NT2/D1 (cell line): Measurements from ENCODE around the gene LCOR.

Source experiments
- DNase-seq: peaks from one replicate; pipeline ENCODE4 v3.0.0-alpha.2; 2011; ENCODE audit warnings: low read depth, low spot score
- H3K27me3 ChIP-seq: 2 replicates; pipeline ENCODE4 v1.6.0; 2011; ENCODE audit warnings: mild to moderate bottlenecking; ENCODE audit not compliant: insufficient read length, insufficient read depth
- H3K36me3 ChIP-seq: 2 replicates; pipeline ENCODE4 v1.6.1; 2011; ENCODE audit warnings: mild to moderate bottlenecking, low read length, mixed read lengths; ENCODE audit not compliant: insufficient read depth, insufficient read length
- H3K4me1 ChIP-seq: 2 replicates; pipeline ENCODE4 v1.5.1; 2011; ENCODE audit not compliant: insufficient read depth, insufficient read length
- H3K4me3 ChIP-seq: 2 replicates; pipeline ENCODE4 v1.5.1; 2011; ENCODE audit warnings: low read depth; ENCODE audit not compliant: insufficient read length
- H3K9ac ChIP-seq: 2 replicates; pipeline ENCODE4 v1.6.0; 2011; ENCODE audit warnings: low read depth; ENCODE audit not compliant: insufficient read length
- H3K9me3 ChIP-seq: 2 replicates; pipeline ENCODE4 v1.5.1; 2011; ENCODE audit warnings: mild to moderate bottlenecking, low read length; ENCODE audit not compliant: insufficient read depth
- SUZ12 ChIP-seq: IDR thresholded peaks from 2 replicates; pipeline ENCODE4 v1.6.1; 2011; ENCODE audit not compliant: insufficient read length, insufficient read depth; ENCODE audit errors: extremely low read depth
- YY1 ChIP-seq: IDR thresholded peaks from 2 replicates; pipeline ENCODE4 v1.6.1; 2011; ENCODE audit not compliant: insufficient read length, insufficient read depth
- ZNF274 ChIP-seq: IDR thresholded peaks from 2 replicates; pipeline ENCODE4 v1.6.1; 2011; ENCODE audit warnings: mild to moderate bottlenecking, low read depth, low read length

The LCOR gene

GRCh38 chr10:96831867-96832720 is at the start of gene LCOR:
LCOR (plus strand) TSS chr10:96832298; CDS start chr10:96949058, 116,760 bp downstream.
- Histone ChIP-seq H3K9me3 (no peaks in the 10 kb centered on the region), H3K27me3 (no peaks in the 10 kb centered on the region), H3K9ac (peak within 1 kb of the TSS; percentile 83), H3K4me3 (peak within 1 kb of the TSS; percentile 64), H3K4me1 (no peaks in the 10 kb centered on the region), H3K36me3 (no peaks in the 10 kb centered on the region)
- TF ChIP-seq SUZ12 (no peak), YY1 (no peak), ZNF274 (no peak)
- DNase-seq: peak; percentile 81

- no peaks in the 10 kb centered on the region for H3K4me1 ChIP-seq
- H3K9me3 ChIP-seq: peaks cover 12% of the 10 kb centered on the region; the same call in 1 of the 2 replicates
- TF ChIP-seq YY1 (no peak), ZNF274 (no peak), SUZ12 (no peak)
- DNase-seq: no peak
- no peaks in the 10 kb centered on the region for H3K36me3 ChIP-seq
- H3K4me3 ChIP-seq: no peak overlapping the region
- H3K27me3 ChIP-seq: no peaks in the 10 kb centered on the region
- H3K9ac ChIP-seq: no peak overlapping the region
Observed at GRCh38 chr10:96784253-96784652, 47.8 kb upstream of the LCOR start.

DNA sequence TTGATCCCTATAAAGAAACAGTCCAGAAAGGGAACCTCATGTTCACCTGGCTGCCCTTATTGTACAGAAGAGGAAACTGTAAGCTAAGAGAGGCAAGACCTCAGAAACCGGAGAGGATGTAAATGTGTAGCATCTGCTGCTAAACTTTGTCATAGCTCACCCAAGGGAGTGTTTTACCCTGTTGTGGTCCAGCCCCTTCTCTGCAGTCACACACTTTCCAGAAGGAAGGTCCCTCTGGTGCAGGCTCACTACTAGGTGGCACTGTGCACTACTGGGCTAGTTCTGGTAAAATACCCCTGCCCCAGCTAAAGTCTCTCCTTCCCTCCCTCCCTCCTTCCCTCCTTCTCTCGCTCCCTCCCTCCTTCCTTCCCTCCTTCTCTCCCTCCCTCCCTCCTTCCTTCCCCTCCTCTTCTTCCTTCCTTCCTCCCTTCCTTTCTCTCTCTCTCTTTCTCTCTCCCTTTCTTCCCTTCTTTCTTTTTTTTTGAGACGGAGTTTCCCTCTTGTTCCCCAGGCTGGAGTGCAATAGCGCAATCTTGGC is 42.5 kb upstream of the LCOR start:
- Histone ChIP-seq H3K4me1 (no peaks in the 10 kb centered on the region), H3K9ac (no peak overlapping the region), H3K9me3 (peaks cover 6% of the 10 kb centered on the region; the same call in 1 of the 2 replicates), H3K36me3 (no peaks in the 10 kb centered on the region), H3K27me3 (no peaks in the 10 kb centered on the region), H3K4me3 (no peak overlapping the region)
- TF ChIP-seq ZNF274 (no peak), YY1 (no peak), SUZ12 (no peak)
- DNase-seq: no peak

DNA sequence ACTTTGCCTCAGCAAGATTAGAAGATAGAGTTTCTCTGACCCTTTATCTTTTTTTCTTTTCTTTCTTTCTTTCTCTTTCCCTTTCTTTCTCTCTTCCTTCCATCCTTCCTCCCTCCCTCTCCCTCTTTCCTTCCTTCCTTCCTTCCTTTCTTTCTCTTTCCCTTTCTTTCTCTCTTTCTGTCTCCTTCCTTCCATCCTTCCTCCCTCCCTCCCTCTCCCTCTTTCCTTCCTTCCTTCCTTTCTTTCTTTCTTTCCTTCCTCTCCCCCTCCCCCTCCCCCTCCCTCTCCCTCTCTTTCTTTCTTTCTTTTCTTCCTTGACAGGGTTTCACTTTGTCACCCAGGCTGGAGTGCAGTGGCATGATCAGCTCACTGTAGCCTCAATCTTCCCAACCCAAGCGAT is 40.2 kb upstream of the LCOR start:
- Histone ChIP-seq H3K36me3 (no peaks in the 10 kb centered on the region), H3K27me3 (no peaks in the 10 kb centered on the region), H3K4me3 (no peak overlapping the region), H3K9me3 (peaks cover 4% of the 10 kb centered on the region; the same call in 1 of the 2 replicates), H3K9ac (no peak overlapping the region), H3K4me1 (no peaks in the 10 kb centered on the region)
- TF ChIP-seq SUZ12 (no peak), YY1 (no peak), ZNF274 (no peak)
- DNase-seq: no peak

DNA sequence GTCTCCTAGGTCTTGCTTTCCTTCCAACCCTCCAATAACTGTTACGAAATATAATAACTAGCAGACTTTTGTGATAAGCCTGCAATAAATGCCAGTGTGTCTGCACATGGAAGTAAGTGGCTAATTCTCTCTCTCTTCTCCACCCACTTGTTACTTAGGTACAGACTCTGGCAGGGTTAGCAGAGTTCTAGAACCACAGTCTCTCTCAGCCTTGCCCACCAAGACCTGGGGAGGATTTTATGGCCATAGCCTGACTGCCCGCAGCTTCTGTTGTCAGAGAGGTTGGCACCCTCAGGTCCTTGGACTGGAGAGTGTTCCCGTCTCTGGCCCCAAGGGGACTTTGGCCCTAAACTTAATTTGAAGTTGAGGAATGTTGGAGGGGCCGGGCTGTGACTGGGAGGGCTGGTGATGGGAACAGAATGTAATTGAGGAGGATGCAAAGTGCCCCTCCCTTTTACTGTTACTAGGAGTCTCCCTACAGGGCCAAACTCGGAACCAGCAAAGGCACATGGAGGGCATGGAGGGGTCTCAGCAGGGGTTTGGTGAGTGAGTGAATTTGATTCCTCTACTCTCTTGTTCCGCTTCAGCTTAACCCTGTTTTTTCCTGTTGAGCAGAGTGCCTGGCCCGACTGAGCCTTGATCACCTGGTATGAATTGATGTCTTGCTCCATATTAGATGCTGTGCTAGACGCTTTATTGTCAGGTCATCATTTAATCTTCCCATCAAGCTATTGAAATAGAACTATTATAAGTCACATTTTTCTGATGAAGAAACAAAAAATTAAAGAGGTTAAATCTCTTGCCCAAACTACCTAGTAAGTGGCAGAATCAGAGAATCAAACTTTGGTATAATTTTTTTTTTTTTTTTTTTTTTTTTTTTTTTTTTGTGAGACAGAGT is 37.0 kb upstream of the LCOR start:
- Histone ChIP-seq H3K9ac (no peak overlapping the region), H3K36me3 (no peaks in the 10 kb centered on the region), H3K4me3 (no peak overlapping the region), H3K27me3 (no peaks in the 10 kb centered on the region), H3K4me1 (no peaks in the 10 kb centered on the region), H3K9me3 (no peaks in the 10 kb centered on the region)
- no peak for TF ChIP-seq SUZ12
- TF ChIP-seq ZNF274: no peak
- no peak for TF ChIP-seq YY1
- no peak for DNase-seq

DNA sequence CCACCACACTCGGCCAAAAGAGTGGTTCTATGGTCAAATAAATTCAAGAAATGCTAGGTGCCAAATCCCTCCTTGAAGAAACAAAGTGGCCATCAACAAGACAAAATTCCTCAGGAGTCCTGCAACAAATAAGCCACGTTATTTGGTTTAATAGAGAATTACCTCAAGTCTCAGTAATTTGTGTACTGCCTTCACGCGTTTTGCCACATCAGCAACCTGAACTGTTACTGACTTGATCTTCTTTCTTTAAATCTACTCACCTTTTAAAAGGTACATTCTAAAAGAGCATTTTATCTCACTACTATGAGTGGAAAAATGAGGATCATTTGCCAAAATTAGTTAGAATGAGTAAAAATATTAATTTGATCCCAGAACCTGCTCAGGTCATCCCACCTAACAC is 34.6 kb upstream of the LCOR start:
- no peak for DNase-seq
- TF ChIP-seq YY1 (no peak), ZNF274 (no peak), SUZ12 (no peak)
- H3K9ac ChIP-seq: no peak overlapping the region
- no peak overlapping the region for H3K4me3 ChIP-seq
- H3K36me3 ChIP-seq: no peaks in the 10 kb centered on the region
- H3K9me3 ChIP-seq: no peaks in the 10 kb centered on the region
- no peaks in the 10 kb centered on the region for H3K4me1 ChIP-seq
- H3K27me3 ChIP-seq: no peaks in the 10 kb centered on the region

DNA sequence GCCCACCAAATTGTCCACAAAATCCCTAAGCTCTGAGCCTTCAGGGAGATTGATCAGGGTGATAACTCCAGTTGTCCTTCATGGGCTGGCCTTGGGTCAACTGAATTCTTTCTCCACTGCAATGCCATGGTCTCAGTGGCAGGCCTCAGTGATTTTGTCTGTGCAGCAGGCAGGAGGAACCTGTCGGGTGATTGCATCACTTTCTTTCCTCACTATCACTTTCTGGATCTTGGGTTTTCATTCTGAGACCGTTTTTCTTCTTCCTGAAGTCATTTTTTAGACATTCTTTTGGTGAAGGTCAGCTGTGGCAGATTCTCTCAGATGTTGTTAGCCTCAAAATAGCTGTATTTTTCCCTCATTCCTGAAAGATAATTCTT is 28.8 kb upstream of the LCOR start:
- Histone ChIP-seq H3K9me3 (no peaks in the 10 kb centered on the region; the same call in 1 of the 2 replicates), H3K36me3 (no peaks in the 10 kb centered on the region), H3K4me1 (no peaks in the 10 kb centered on the region), H3K27me3 (no peaks in the 10 kb centered on the region), H3K9ac (no peak overlapping the region), H3K4me3 (no peak overlapping the region)
- TF ChIP-seq ZNF274 (no peak), SUZ12 (no peak), YY1 (no peak)
- DNase-seq: no peak
